Femur (tissue), 1 donor: ENCODE data around the gene WDR53.
"Not testable (repeated sequence)": the region's sequence is repeated elsewhere in the genome, so short reads cannot be mapped to it uniquely, and the experiment has no call there.

Experiments
- DNase-seq: peaks from one replicate; pipeline ENCODE4 v3.0.0-alpha.2; 2017

Gene WDR53

DNA sequence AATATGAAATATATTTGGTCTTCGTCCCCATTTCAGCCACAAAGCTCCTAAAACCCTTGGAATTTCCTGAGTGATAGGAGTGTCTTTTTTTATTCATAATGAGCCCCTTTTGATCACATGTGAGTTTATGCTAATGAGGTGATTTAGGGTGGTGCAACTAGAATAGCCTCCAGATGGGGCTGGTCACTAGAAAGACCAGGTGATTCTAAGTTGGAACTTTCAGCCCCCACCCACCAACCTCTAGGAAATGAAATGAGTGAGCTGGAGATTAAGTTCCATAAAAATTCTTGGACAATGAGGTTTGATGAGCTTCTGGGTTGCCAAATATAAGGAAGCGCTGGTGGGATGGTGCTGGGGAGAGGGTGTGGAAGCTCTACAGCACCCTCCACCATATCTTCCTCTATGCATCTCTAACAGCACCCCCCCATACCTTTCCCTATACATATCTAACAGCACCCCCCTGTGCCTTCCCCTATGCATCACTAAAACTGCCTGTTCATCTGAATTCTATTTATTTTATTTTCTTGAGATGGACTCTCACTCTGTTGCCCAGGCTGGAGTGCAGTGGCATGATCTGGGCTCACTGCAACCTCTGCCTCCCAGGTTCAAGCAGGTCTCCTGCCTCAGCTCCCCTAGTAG lies 51.1 kb downstream of the WDR53 start:
- DNase-seq = no peak

DNA sequence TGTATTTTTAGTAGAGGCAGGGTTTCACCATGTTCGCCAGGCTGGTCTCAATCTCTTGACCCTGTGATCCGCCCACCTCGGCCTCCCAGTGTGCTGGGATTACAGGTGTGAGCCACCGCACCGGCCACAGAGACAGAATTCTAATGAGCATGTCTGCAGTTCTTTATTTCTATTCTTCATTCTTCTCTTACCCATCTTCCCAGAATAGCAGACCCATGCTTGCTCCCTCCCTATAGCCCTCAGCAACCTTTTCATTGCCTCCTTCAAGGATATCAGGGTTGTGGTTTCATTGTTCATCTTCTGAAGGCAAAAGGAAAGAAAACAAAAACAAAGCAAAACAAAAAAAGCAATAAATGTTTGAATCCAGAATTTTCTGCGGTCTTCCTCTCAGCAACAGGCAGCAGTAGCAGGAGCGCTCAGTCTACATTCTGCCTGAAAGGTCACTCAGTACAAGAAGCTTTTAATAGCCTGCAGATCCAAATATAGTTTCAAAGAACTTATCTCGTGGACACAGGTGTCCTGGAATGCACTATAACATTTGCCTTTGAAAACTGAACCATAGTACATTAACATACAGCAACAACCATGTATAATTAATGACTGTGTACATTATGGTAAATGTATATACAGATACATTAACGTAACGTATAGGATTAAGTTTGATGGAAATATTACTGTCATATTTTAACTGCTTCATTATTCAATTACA lies 53.3 kb downstream of the WDR53 start, which contains the start of gene SMCO1:
Gene SMCO1 (minus strand): TSS at position 434 of the 709 bp plus-strand sequence. CDS start 137 bp downstream, at position 297.
- no peak for DNase-seq

- no peak for DNase-seq
Observed at GRCh38 chr3:196514350-196514716, 54.0 kb downstream of the WDR53 start.

DNA sequence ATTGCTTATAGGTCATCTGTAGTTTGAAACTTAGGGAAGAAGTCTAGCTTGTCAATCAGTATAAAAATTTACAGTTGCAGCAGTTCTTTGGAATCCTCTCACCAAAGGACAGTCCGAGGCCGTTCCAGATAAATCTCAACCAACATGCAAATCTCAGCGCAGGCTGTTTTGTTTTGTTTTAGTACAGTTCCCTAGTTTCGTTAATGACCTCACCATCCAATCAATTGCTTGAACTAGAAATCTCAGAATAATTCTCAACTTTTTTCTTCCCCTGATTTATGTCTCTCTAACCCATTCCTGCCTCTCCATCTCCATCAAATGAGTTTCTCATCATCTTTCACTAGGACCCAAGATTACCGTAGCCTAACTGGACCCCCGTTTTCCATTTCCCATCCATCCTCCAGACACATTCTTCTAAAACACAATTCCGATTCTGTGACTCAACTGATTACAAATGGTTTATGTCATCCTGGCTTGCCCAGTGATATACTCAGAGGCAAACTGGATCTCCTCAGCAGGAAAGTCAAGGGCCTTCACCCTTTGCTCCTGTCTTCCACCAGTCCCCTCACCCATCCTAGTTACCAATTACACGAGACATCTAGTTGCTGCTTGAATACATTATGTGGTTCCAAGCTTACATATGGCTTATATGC lies 54.5 kb downstream of the WDR53 start:
- DNase-seq = no peak

DNA sequence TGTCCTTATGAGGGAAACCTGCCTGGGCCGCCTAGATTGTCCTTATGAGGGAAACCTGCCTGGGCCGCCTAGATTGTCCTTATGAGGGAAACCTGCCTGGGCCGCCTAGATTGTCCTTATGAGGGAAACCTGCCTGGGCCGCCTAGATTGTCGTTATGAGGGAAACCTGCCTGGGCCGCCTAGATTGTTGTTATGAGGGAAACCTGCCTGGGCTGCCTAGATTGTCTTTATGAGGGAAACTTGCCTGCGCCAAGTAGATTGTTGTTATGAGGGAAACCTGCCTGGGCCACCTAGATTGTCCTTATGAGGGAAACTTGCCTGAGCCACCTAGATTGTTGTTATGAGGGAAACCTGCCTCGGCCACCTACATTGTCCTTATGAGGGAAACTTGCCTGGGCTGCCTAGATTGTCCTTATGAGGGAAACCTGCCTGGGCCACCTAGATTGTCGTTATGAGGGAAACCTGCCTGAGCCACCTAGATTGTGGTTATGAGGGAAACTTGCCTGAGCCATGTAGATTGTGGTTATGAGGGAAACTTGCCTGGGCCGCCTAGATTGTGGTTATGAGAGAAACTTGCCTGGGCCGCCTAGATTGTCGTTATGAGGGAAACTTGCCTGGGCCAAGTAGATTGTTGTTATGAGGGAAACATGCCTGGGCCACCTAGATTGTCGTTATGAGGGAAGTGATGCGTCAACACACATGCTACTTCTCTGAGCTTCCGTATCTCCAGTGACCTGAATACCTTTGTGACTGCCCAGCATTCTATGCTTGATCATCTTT lies 56.5 kb downstream of the WDR53 start:
- DNase-seq = not testable (repeated sequence)

- not testable (repeated sequence) for DNase-seq
Observed at GRCh38 chr3:196511108-196511507, 57.2 kb downstream of the WDR53 start.

GRCh38 chr3:196506687-196507086 lies 61.7 kb downstream of the WDR53 start:
- DNase-seq = no peak

DNA sequence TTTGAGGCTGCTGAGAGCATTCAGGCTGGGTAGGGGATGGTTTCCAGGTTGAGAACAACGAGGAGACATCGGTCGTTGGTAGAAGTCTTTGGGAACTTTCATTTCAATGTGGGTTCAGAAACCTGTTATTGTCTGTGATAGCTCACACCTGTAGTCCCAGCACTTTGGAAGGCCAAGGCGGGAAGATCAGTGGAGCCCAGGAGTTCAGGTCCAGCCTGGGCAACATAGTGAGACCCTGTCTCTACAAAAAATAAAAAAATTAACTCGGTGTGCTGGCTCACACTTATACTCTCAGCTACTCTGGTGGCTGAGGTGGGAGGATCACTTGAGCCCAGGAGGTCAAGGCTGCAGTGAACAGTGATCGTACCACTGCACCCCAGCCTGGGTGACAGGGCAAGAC lies 63.8 kb downstream of the WDR53 start:
- DNase-seq = no peak
